HG02642 (cell line): ENCODE measurements around the gene BCL6B.

ENCODE experiments used
- ATAC-seq: cut with Tn5 transposase; IDR thresholded peaks from one replicate; pipeline ENCODE4 v1.9.1; 2021; ENCODE audit warnings: mild to moderate bottlenecking; ENCODE audit not compliant: unreplicated experiment, poor library complexity

The BCL6B gene

GRCh38 chr17:7005716-7006115 lies 17.1 kb upstream of the BCL6B start:
- no peak for ATAC-seq

DNA sequence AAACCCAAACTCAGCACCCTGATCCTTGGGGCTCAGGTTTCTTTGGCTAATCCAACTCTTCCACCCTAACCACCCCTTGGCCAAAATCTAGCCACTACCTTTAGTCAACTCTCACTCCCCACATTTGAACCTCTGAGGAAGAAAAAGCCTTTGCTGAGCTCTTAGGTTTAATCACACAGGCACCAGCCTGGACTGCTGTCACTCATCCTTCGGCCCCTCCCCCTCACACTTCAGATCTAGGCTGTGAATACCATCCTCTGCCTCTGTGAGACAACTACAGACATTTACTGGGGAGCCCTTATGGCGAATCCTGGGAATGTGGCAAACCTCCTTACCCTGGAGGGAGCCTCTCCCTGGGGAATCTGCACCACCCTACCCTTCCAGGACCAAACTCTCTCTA lies 15.7 kb upstream of the BCL6B start:
- no peak for ATAC-seq

GRCh38 chr17:7010523-7010922 lies 12.3 kb upstream of the BCL6B start:
- no peak for ATAC-seq

GRCh38 chr17:7011415-7011814 lies 11.4 kb upstream of the BCL6B start:
- ATAC-seq: no peak

DNA sequence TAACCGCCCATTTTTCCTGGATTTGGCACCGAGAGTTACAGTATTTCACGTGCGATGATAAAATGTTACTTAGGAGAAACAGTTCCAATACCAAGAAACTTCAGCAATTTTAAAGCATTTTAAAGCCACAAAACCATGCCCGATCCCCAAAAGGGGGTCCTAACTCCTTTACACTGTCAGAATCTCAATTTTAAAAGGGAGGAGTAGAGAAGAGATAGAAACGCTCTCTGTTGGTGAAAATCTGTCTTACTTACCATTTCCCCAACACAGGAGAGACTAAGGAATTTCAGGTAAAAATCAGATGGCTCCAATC lies 11.0 kb upstream of the BCL6B start:
- ATAC-seq: no peak

DNA sequence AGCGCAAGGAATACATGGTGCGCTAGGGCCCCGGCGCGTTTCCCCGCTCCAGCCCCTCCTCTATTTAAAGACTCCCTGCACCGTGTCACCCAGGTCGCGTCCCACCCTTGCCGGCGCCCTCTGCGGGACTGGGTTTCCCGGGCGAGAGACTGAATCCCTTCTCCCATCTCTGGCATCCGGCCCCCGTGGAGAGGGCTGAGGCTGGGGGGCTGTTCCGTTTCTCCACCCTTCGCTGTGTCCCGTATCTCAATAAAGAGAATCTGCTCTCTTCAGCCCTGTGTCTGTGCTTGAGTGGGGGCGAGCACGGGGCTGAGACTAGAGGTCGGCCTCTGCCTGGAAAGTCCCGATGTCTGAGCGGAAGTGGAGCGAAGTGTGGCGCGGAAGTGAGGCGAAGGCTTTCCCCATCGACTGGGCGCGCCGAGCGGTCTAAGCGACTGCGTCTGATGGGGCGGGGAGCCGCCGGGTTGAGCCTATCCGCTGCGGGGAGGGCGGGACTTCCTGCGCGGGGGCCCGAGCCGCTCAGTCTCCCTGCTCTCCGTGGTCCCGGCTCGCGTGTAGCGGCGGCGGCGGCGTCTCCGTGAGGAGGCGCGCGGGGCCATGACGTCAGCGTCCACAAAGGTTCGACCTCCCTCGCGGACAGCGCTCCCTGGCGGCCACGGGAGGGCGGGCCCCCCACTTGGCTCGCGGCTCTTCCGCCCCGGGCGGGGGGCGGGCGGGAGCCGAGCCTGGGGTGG lies 8.4 kb upstream of the BCL6B start:
- peak; percentile 81 for ATAC-seq

GRCh38 chr17:7014995-7015958 lies 7.6 kb upstream of the BCL6B start:
- peak; percentile 23 for ATAC-seq

GRCh38 chr17:7016418-7016817 lies 6.4 kb upstream of the BCL6B start:
- ATAC-seq: no peak

- ATAC-seq: no peak
Measured at GRCh38 chr17:7016886-7017826, 5.7 kb upstream of the BCL6B start.

- ATAC-seq: no peak
Measured at GRCh38 chr17:7017827-7018200, 5.0 kb upstream of the BCL6B start.

- no peak for ATAC-seq
Measured at GRCh38 chr17:7018331-7018964, 4.4 kb upstream of the BCL6B start.

DNA sequence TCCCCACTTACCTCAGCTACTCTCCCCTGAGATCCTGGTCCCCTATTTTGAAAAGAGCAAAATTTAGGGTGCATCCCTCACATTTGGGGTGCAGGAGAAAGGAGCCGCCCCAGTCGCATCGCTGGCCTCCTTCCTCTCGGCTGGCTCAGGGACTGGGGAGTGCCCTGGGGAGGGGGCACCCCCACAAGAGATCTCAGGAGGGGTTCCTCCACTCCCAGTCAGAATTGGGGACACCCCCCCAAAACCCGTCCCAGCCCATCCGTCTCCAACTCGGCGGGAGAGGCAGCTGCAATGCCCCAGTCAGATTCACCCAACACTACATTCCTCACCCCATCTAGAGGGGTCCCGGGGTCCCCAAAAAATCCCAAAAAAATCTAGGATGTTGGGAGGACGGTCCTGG lies 3.5 kb upstream of the BCL6B start:
- no peak for ATAC-seq

DNA sequence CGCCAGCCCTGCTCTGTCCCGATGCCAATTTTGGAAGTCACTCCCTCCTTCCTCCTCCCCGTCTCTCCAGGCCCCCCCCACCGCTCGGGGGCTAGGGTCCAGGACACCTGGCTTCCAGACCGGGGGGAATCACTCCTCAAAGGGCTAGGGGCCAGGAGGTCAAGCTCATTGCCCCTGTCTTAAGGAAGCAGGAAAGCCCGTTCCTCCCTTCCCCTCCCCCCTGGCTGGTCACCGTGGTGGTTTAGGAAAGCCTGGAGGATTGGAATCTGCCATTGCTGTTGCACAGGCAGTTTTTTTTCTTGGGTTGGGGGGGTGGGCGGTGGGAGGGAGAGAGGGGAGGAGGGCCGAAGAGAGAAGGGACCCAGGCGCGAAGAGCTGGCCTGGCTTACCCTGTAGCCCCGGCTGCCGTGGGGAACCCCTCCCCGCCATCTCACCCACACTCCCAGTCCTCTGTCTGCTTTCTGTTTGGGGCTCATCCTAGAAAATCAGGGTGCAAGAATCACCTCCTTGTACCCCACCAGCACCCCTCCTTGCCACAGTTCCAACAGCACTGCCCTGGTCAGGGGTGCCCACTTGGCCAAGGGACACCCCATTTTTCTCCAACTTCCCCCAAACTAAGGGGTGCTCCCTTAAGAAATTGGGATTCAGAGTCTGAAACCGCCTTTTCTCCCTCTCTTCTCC lies 2.9 kb upstream of the BCL6B start:
- no peak for ATAC-seq

DNA sequence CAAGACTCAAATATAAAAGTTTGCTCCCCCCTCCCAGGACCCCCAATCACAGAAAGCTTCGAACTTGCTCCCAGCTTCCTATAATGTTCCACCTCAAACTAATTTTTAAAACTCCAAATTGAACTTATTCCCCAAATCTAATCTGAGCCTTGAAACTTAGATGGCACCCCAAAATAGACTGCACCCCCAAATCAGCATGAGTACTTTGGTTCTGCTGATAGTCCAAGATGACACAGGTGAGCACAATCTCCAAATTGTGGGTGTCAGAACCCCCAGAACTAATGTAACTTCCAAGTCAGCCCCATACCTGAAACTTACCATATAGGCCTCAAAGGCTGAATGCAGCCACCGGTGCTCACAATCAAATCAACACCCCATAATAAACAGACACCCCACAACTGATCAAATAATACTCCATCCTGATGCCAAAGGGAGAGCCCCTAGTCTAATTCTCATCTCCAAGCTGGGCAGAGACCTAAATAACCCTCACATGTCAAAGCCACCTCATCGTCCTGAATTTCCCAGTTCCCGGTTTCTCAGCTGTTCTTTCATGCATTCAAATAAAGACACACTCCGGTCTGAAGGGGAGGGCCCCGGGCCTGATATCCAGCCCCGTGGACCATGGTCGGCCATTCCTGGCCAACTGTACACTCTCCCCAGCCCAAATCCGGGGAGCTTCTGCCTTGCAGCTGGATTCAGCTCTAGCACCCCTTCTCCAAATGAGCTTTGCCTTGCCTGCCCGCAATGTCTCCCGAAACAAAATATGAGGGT lies 1.8 kb upstream of the BCL6B start:
- ATAC-seq: no peak

GRCh38 chr17:7021993-7022778 lies 664 bp upstream of the BCL6B start:
- ATAC-seq: peak; percentile 78

DNA sequence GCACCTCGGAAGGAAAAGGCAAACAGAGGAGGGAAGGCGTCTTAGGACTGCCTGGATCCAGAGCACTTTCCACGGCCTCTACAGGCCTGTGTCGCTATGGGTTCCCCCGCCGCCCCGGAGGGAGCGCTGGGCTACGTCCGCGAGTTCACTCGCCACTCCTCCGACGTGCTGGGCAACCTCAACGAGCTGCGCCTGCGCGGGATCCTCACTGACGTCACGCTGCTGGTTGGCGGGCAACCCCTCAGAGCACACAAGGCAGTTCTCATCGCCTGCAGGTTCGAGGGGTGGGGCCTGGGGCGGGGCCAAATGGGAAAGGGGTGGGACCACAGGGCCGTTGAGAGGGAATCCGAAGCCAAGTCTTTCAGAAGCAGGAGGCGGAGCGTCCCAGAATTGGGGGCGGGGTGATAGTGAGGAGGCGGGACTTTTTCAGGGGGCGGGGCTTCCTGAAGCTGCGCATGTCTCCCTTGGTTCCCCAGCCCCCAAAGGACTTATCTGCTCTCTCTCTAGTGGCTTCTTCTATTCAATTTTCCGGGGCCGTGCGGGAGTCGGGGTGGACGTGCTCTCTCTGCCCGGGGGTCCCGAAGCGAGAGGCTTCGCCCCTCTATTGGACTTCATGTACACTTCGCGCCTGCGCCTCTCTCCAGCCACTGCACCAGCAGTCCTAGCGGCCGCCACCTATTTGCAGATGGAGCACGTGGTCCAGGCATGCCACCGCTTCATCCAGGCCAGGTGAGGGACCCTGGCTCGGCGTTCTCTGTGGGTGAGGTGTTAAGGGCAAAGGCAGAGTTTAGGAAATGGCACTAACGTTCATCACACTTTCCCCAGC lies 939 bp downstream of the BCL6B start:
- ATAC-seq: no peak

DNA sequence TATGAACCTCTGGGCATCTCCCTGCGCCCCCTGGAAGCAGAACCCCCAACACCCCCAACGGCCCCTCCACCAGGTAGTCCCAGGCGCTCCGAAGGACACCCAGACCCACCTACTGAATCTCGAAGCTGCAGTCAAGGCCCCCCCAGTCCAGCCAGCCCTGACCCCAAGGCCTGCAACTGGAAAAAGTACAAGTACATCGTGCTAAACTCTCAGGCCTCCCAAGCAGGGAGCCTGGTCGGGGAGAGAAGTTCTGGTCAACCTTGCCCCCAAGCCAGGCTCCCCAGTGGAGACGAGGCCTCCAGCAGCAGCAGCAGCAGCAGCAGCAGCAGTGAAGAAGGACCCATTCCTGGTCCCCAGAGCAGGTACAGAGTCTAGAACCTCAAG lies 1.5 kb downstream of the BCL6B start:
- no peak for ATAC-seq
